IPS DF 6.9 (cell line): ENCODE data around the gene TTC23.

Experiments used
- DNase-seq: peaks from one replicate; pipeline ENCODE4 v3.0.0-alpha.2; 2013; ENCODE audit warnings: low read depth, low spot score
- H3K27ac ChIP-seq: one replicate; pipeline ENCODE4 v1.5.1; 2013; ENCODE audit warnings: low read length, control low read depth
- H3K27me3 ChIP-seq: 2 replicates; pipeline ENCODE4 v1.6.1; 2013; ENCODE audit warnings: mild to moderate bottlenecking, low read length; ENCODE audit not compliant: control insufficient read depth, insufficient read depth
- H3K36me3 ChIP-seq: 2 replicates; pipeline ENCODE4 v1.6.1; 2013; ENCODE audit warnings: low read length; ENCODE audit not compliant: control insufficient read depth, insufficient read depth
- H3K4me1 ChIP-seq: 2 replicates; pipeline ENCODE4 v1.6.1; 2013; ENCODE audit warnings: low read length; ENCODE audit not compliant: control insufficient read depth, insufficient read depth
- H3K4me3 ChIP-seq: 2 replicates; pipeline ENCODE4 v1.5.1; 2013; ENCODE audit warnings: mild to moderate bottlenecking, low read length
- H3K9me3 ChIP-seq: 2 replicates; pipeline ENCODE4 v1.6.1; 2013; ENCODE audit warnings: low read length, inconsistent platforms; ENCODE audit not compliant: control insufficient read depth, insufficient read depth
- WGBS: extraction: QIAGEN DNeasy Blood & Tissue Kit; methylation state at CpG from one replicate; pipeline ENCODE4 v1.1.7; 2013; ENCODE audit warnings: mixed read lengths, missing lambda C conversion rate; ENCODE audit not compliant: insufficient read length, insufficient coverage; 5-methylcytosine and 5-hydroxymethylcytosine counted together

The TTC23 gene

DNA sequence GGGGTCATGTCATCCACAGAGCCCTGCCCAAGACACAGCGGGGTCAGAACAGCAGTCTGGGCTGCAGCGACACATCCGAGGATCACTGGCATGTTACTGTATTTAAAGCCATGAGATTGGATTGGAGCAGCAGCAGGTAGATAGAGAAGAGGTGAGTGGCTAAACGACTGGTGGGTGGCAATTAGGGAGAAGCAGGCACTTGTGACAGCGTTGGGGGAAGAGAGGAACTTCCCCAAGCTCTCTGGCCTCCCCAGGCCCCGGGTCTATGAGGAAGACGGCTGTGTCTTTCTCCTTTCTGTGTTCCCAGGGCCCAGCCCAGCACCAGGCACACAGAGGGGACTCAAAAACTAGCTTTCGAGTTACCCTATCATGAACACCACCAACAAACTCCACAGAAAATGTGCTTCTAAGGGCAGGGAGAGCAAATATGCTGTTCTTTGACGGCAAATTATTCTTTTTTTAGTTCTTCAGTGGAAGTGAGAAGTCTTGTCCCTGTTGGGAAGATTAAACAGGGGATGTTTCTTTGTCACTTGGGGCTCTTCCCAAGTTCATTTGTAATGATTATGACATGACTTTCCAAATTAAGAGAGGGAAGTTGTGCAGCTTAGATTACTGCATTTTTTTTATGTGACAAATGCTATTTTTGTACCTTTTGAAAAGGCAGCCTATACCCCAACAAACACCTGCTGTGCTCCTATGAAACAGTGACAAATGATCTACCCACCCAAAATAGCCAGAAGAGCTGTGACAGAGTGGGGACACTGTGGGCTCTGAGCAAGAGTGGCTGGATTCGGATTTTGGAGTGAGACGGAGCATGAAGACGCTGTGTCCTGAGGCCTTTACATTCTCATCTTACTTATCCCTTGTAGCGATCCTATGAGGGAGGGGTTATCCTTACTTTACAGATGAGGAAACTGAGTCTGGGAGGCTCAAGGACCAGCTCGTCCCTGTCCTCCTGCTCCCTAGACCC is 151.7 kb downstream of the TTC23 start:
- Histone ChIP-seq H3K36me3 (no peaks in the 10 kb centered on the region), H3K27me3 (peaks cover 11% of the 10 kb centered on the region; the same call in 1 of the 2 replicates), H3K4me3 (no peak overlapping the region), H3K4me1 (no peaks in the 10 kb centered on the region), H3K27ac (no peak overlapping the region), H3K9me3 (no peaks in the 10 kb centered on the region)
- DNase-seq: no peak
- no CpG with 5 or more reads among the region's 14 CpGs for WGBS

DNA sequence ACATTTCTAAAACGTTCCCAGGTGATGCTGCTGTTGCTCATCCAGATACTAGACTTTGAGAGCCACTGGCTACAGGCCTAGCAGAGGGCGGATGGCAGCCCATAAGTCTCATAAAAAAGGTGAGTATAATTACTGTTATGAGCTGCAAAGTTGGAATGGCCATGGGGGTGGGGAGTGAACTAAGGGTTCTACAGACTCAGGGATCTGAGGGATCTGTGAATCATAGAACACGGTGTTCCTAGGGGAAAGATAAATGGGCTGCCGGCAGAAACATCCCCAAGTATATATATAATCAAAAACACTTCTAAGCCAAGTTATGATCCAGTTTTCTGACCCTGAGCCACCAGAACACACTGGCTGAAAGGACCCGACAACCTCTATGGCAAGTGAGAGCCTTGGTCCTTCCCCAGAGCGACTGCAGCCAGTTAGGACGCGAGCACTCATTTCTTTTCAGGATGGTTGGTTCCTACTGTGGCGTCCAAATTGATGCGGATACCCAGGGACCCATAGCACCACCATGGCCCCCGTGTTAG is 152.4 kb downstream of the TTC23 start:
- H3K9me3 ChIP-seq: no peaks in the 10 kb centered on the region
- H3K4me1 ChIP-seq: no peaks in the 10 kb centered on the region
- no peaks in the 10 kb centered on the region for H3K36me3 ChIP-seq
- H3K4me3 ChIP-seq: no peak overlapping the region
- no CpG with 5 or more reads among the region's 11 CpGs for WGBS
- DNase-seq: no peak
- H3K27ac ChIP-seq: no peak overlapping the region
- H3K27me3 ChIP-seq: peaks cover 11% of the 10 kb centered on the region; the same call in 1 of the 2 replicates

DNA sequence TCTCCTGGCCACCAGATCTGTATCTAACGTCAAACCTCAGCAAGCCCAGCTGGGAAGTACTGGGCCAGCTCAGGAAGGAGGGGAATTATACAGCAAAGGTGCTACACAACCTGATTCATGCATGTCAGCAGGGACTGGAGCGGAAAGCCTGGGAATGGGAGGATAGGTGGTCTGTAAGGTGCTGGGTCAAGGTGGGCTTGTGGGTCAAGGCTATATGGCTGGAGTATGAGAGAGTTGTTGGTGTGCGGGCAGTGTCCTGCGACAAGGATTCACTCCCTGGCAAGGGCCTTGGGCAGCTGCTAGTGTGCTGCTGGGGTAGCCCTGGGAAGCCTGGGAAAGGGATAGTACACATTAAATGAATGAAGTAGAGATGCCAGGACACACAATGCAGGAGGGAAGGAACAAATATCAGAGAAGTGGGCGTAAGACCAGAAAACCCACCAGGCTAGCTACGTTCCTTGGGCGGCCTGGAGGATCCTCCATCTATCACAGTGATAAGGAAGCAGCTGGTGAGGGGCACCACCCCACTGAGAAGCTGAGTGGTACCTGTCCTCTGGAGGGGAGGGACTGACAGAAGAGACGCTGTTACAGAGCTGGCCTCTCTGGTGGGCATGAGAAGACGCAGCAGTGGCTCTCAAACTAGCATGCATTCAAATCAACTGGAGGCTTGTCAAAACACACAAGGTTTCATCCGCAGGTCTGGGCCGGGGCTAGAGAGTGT is 153.0 kb downstream of the TTC23 start:
- H3K27ac ChIP-seq: no peak overlapping the region
- WGBS: no CpG with 5 or more reads among the region's 11 CpGs
- H3K36me3 ChIP-seq: no peaks in the 10 kb centered on the region
- H3K4me3 ChIP-seq: no peak overlapping the region
- no peak for DNase-seq
- no peaks in the 10 kb centered on the region for H3K4me1 ChIP-seq
- H3K27me3 ChIP-seq: peaks cover 11% of the 10 kb centered on the region; the same call in 1 of the 2 replicates
- H3K9me3 ChIP-seq: no peaks in the 10 kb centered on the region

DNA sequence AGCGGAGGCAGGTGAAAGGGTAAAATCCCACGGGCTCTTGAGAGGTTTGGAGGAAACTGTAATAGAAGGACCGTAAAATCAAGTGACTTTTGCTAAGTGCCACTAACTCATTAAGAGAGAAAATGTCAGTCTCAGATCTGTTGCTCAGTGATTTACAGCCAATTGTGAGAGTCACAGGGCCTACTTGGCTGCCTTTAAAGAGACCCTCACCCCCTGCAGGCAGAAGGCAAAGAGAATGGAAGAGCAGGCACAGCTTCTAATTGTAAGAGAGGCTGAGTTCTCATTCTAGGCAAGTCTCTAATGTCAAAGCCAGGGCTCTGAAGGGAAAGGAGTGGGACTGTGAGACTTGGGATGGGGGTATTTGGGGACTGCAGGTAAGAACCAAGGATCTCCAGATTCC is 153.8 kb downstream of the TTC23 start:
- H3K9me3 ChIP-seq: no peaks in the 10 kb centered on the region
- DNase-seq: no peak
- peaks cover 11% of the 10 kb centered on the region; the same call in 1 of the 2 replicates for H3K27me3 ChIP-seq
- no peak overlapping the region for H3K4me3 ChIP-seq
- no peaks in the 10 kb centered on the region for H3K36me3 ChIP-seq
- H3K4me1 ChIP-seq: no peaks in the 10 kb centered on the region
- no peak overlapping the region for H3K27ac ChIP-seq
- WGBS: no CpG with 5 or more reads among the region's 3 CpGs

DNA sequence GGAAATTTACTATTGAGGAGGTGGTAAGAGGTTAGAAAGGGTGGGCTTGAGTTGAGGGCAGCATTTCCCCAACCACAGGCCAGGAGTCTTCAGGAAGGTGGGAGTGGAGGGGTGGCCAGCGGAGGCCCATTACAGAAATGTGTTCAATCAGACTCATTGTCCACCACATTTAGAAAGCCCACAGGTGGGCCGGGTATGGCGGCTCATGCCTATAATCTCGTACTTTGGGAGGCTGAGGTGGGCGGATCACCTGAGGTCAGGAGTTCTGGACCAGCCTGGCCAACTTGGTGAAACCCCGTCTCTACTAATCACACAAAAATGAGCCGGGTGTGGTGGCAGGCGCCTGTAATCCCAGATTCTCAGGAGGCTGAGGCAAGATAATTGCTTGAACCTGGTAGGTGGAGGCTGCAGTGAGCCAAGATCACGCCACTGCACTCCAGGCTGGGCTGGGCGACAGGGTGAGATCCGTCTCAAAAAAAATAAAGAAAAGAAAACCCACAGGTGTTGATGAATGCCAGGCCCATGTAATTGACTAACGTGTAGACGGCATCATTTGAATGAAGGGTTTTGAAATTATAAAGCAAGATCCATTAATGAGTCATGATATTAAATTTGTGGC is 156.7 kb downstream of the TTC23 start:
- no CpG with 5 or more reads among the region's 13 CpGs for WGBS
- no peak overlapping the region for H3K27ac ChIP-seq

DNA sequence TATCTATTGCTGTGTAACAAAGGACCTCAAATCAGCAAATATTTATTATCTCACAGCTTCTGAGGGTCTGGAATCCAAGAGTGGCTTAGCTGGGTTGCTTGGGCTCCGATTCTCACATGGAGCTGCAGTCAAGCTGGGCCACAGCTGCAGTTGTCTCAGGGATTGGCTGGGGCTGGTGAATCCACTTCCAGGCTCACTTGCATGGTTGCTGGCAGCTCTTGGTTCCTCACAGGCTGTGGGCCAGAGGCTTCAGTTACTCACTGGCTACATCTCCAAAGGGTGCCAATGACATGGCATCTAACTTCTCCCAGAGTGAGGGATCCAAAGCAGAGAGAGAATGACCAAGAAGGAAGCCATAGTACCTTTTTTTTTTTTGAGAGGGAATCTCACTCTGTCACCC is 158.4 kb downstream of the TTC23 start:
- Histone ChIP-seq H3K4me3 (no peak overlapping the region), H3K9me3 (no peaks in the 10 kb centered on the region), H3K36me3 (no peaks in the 10 kb centered on the region), H3K4me1 (no peaks in the 10 kb centered on the region; the same call in 1 of the 2 replicates), H3K27me3 (no peaks in the 10 kb centered on the region), H3K27ac (no peak overlapping the region)
- no peak for DNase-seq
- WGBS: no CpG with 5 or more reads among the region's 1 CpG

More for the DNA sequence above, 156.7 kb downstream of the TTC23 start:
- no peak overlapping the region for H3K4me3 ChIP-seq
- H3K27me3 ChIP-seq: no peaks in the 10 kb centered on the region
- H3K36me3 ChIP-seq: no peaks in the 10 kb centered on the region
- no peaks in the 10 kb centered on the region; the same call in 1 of the 2 replicates for H3K4me1 ChIP-seq
- no peaks in the 10 kb centered on the region for H3K9me3 ChIP-seq
- DNase-seq: no peak

DNA sequence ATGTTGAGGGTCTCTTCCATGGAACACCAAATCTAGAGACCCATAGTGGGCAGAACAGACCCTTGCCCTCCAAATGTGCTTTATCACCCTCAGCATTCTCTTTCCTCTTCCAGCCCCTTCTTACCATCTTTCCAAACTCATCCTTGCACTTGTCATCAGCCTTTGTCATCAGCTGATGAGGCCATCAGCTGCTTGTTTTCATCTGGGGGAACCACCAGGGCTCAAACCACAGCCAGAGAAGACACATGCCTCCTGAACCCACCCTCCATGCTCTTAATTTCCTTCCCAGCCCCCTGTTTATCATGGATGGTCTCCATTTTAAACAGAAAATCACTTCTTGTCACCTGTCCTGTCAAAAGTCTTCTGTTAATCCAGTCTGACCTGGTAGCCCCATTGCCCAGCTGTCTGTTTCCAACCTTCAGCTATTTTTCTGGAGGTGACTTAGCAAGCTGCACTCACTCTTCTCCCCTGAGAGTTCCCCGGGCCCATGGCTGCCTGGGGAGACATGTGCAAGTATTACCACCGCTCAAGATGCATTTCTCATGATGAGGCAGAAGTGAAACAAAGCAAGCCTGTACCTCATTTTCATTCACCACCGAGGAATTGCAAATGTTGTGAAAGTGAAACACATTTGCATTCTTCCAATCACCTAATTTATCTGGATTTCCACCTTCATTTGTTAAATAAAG is 159.2 kb downstream of the TTC23 start:
- H3K36me3 ChIP-seq: no peaks in the 10 kb centered on the region
- H3K4me3 ChIP-seq: no peak overlapping the region
- WGBS: no CpG with 5 or more reads among the region's 3 CpGs
- DNase-seq: no peak
- no peaks in the 10 kb centered on the region for H3K27me3 ChIP-seq
- no peak overlapping the region for H3K27ac ChIP-seq
- no peaks in the 10 kb centered on the region; the same call in 1 of the 2 replicates for H3K4me1 ChIP-seq
- no peaks in the 10 kb centered on the region for H3K9me3 ChIP-seq

DNA sequence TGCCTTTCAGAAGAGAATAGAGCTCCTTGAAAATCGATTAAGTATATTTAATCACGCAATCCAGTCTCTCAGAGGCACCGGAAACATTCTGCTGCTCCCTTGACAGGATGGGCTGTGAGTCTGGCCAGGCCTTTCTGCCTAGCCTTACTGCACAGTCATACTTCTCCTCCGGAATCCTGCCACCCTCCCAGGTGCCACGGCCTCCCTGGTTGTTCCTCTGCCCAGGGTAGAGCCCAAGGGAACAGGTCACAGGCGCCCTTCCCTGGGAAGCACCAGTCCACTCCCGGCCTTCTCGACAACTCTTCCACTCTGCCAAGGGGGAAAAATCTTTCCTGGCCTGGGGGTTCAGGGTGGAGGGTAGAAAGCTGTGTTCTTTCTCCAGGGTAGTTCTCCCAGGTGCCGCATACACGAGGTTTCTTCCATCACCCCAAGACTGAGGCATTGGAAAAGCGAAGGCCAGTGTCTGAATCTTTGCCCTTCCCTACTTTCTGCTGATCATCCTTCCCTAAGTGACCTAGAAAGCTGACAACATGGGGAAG is 161.9 kb downstream of the TTC23 start:
- Histone ChIP-seq H3K9me3 (no peaks in the 10 kb centered on the region), H3K27me3 (no peaks in the 10 kb centered on the region), H3K36me3 (no peaks in the 10 kb centered on the region), H3K4me3 (no peak overlapping the region), H3K4me1 (no peaks in the 10 kb centered on the region; the same call in 1 of the 2 replicates), H3K27ac (no peak overlapping the region)
- WGBS: no CpG with 5 or more reads among the region's 11 CpGs
- no peak for DNase-seq

DNA sequence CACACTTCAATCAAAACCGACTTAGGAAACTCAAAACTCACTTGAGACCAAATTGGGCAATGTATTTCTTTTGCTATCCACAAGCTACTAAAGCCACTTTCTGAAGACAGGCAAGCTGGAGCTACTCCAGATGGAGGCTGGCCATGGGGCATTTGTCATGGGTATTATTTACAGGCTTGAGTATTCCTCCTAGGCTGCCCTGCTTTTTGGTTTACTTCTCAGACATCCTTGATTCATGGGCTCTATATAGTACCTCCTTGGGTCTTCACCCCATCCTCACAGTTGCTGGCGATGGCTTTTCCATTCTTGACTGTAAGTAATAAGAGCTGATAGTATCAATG is 163.1 kb downstream of the TTC23 start:
- no peak overlapping the region for H3K4me3 ChIP-seq
- H3K9me3 ChIP-seq: no peaks in the 10 kb centered on the region
- H3K27ac ChIP-seq: no peak overlapping the region
- H3K36me3 ChIP-seq: no peaks in the 10 kb centered on the region
- no peaks in the 10 kb centered on the region; the same call in 1 of the 2 replicates for H3K4me1 ChIP-seq
- DNase-seq: no peak
- no CpG with 5 or more reads among the region's 2 CpGs for WGBS
- no peaks in the 10 kb centered on the region for H3K27me3 ChIP-seq
